GM19239 (cell line): Measurements from ENCODE around the gene RASGEF1C.

ENCODE experiments used
- DNase-seq: peaks from one replicate; pipeline ENCODE4 v3.0.0; 2011; ENCODE audit warnings: low spot score; ENCODE audit not compliant: insufficient read length
- FAIRE-seq: peaks from 2 replicates; lab custom pipeline; 2011; peaks lifted over from hg19 to GRCh38; lab: Jason Lieb, UNC

The RASGEF1C gene

DNA sequence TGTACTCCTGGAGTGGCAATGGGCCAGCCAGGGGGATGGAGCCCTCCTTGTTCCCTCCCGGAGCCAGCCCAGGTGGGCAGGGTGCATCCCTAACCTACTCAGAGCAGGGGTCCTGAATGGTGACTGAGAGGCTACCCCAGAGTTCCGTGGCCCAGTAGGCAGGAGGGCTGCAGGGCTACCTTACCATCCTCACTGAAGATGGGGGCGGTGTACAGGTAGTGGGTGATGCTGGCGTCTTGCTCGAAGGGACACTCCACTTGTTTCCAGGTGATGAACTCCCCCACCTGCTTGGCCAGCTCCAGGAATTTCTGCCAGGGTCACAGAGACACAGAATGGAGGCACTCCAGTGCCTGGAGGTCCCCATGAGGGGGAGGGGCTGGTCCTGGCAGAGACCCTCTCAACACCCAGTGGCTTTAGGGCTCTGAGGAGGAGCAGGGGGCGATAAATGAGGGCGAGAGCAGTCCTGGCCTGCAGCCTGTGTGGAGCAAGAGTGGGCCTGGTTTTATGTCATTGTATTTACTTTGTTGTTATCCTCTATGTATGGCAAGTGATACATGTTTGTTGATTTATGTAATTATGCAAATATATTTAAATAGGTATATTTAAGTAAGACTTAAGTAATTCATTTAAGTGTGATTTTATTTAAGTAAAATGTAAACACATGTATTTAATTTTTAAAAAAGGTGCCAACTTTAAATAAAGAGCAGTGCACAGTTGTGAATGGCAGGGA, 97.6 kb downstream of the RASGEF1C start:
- FAIRE-seq: no peak

GRCh38 chr5:180109920-180110319, 99.1 kb downstream of the RASGEF1C start:
- DNase-seq: no peak

More for the DNA sequence above, 97.6 kb downstream of the RASGEF1C start:
- no peak for DNase-seq

DNA sequence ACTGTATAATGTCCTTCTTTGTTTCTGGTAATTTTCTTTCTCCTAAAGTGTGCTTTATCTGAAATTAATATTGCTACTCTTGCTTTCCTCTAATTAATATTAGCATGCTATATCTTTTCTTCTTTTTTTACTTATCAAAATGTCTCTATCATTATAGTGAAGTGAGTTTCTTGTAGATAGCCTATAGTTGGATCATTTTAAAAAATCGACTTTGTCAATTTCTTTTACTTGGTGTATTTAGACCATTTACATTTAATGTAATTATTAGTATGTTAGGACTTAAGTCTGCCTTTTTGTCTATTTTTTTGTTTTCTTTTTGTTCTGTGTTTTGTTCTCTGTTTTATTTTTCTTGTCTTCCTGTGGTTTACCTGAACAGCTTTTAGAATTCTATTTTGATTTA, 102.0 kb downstream of the RASGEF1C start:
- DNase-seq (no peak), FAIRE-seq (no peak)

More at GRCh38 chr5:180109920-180110319, 99.1 kb downstream of the RASGEF1C start:
- no peak for FAIRE-seq

DNA sequence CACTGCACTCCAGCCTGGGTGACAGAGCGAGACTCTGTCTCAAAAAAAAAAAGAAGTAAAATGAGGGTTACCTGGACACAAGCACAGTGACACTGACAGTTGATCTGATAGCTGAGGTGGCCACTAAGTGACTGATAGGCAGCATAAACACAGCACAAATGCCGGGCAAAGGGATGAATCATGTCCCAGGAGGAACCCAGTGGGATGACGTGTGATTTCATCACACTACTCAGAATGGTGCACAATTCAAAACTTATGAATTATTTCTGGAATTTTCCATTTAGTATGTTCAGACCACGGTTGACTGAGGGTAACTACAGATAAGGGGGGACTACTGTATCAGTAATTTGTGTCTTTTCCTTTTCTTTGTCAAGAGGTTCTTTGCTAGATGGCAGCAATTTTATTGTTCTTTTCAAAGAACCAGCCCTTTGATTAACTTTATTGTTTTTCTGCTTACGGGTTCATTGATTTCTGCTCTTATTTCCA, 103.1 kb downstream of the RASGEF1C start:
- DNase-seq (no peak), FAIRE-seq (no peak)

GRCh38 chr5:180104168-180104530, 104.9 kb downstream of the RASGEF1C start:
- DNase-seq: no peak
- FAIRE-seq: no peak

DNA sequence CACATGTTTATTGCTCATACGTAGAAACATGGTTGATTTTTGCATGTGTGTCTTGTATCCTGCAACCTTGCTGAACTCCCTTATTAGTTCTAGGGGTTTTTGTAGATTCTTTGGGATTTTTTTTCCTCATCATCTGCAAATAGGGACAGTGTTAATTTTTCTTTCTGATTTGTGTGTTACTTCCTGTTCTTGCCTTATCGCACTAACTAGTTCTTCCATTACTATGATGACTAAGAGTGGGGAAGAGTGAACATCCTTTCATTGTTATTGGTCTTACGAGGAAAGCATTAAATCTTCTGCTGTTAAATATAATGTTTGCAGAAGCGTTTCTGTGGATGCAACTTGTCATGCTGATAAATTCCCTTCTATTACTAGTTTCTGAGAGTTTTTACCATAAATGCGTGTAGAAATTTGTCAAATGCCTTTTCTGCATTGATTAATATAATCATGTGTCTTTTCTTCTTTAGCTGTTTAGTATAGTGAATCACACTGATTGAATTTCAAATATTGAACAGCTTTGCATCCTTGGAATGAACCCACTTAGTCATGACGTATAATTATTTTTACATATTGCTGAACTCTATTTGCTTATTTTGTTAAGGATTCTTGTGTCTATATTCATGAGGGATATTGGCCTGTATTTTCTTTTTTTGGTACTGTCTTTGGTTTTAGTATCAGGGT, 105.4 kb downstream of the RASGEF1C start:
- FAIRE-seq (no peak), DNase-seq (no peak)

DNA sequence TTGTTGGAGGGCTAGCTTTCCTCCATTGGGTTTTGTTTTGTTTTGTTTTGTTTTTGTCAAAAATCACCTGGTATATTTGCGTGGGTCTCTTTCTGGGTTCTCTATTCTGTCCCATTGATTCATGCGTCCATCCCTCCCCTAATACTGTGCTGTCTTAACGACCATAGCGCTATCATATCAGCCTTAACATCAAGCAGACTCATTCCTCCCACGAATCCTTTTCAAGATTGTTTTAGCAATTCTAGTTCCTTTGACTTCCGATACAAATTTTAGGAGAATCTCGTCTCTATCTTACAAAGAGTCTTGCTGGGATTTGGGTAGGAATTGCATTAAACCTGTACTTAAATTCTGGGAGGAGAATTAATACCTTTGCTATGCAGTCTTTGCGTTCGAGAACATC, 106.4 kb downstream of the RASGEF1C start:
- FAIRE-seq: no peak

GRCh38 chr5:180101451-180102105, 107.4 kb downstream of the RASGEF1C start:
- FAIRE-seq: no peak
- DNase-seq: no peak

More for the DNA sequence above, 106.4 kb downstream of the RASGEF1C start:
- DNase-seq: no peak

DNA sequence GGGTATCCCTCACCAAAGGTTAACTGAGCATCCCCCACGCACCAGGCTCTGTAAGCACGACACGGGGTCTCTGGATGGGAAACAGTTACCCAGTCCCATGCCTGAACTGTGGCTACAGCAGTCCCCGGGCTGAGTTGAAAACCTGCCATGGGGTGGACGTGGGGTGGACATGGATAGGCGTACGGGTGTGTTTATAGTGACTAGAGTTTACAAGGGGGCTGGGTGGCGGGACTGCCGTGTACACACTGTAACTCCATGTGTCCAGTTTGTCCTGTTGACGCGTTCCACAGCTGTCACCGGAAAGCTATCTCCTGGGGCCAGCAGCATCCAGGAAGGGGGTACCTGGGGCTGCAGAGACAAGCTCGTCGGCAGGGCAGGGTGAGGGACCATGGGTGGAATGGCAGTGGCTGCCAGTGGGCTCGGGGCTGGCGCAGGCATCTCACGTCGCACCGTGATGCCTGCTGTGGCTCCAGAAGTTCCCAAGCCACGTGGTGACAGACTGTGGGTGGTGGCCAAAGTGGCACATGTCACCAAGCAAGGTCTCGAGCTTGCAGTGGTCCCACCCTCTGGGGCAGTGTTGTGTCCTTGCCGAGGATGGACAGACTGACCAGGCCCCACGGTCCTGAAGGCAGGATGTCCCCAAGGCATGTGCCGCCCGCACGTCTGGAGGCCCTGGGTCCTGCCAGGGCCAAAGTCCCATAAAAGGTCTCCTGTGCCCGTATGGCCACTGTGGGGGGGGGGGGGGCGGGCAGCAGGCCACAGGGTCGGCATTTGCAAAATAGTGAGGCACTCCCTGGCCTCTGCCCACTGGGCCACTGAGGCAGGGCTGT, 108.2 kb downstream of the RASGEF1C start:
- FAIRE-seq: no peak
- no peak for DNase-seq

- no peak for FAIRE-seq
- DNase-seq: no peak
Observed at GRCh38 chr5:180099733-180100611, 109.0 kb downstream of the RASGEF1C start.

DNA sequence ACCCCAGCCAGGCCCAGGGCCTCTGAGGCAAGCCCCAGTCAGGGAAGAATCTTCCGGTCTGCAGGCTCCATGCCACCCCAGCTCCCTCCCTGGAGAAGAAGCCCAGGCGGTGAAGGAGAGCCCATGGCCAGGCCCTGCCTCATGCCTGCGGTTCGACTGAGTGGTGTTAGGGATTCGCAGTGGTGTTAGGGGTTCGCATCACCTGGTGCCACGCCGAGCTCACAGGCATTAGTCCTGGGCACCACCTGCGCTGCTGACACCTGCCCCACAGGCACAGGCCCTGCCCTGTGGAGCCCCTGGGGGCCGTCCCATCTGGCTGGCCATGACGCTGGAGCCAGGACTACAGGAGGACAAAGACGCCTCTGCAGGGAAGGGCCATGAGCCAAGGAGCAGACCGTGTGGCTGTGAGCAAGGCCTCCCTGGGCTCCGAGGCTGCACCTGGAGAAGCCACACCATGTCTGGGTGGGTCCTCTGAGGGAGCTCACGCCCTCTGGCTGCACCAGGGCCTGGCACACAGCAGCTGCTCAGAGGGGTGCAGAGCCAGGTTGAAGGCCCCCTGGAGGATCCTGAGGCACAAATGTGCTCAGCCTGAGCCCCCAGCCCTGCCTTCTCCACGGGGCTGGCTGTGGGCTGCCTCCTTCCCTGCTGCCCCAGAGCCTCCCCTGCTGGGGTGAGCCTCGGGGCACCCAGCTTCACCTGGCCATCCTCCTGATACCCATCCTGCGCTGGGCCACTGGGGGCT, 109.8 kb downstream of the RASGEF1C start:
- no peak for FAIRE-seq

GRCh38 chr5:180098526-180098925, 110.5 kb downstream of the RASGEF1C start:
- DNase-seq (no peak), FAIRE-seq (no peak)

More for the DNA sequence above, 109.8 kb downstream of the RASGEF1C start:
- DNase-seq: no peak

- FAIRE-seq (no peak), DNase-seq (no peak)
Observed at GRCh38 chr5:180097926-180098325, 111.1 kb downstream of the RASGEF1C start.

GRCh38 chr5:180097163-180097894, 111.7 kb downstream of the RASGEF1C start:
- no peak for FAIRE-seq
- no peak for DNase-seq

GRCh38 chr5:180096616-180097015, 112.4 kb downstream of the RASGEF1C start:
- no peak for DNase-seq

GRCh38 chr5:180095545-180095944, 113.5 kb downstream of the RASGEF1C start:
- FAIRE-seq (no peak), DNase-seq (no peak)

More at GRCh38 chr5:180096616-180097015, 112.4 kb downstream of the RASGEF1C start:
- FAIRE-seq: no peak

DNA sequence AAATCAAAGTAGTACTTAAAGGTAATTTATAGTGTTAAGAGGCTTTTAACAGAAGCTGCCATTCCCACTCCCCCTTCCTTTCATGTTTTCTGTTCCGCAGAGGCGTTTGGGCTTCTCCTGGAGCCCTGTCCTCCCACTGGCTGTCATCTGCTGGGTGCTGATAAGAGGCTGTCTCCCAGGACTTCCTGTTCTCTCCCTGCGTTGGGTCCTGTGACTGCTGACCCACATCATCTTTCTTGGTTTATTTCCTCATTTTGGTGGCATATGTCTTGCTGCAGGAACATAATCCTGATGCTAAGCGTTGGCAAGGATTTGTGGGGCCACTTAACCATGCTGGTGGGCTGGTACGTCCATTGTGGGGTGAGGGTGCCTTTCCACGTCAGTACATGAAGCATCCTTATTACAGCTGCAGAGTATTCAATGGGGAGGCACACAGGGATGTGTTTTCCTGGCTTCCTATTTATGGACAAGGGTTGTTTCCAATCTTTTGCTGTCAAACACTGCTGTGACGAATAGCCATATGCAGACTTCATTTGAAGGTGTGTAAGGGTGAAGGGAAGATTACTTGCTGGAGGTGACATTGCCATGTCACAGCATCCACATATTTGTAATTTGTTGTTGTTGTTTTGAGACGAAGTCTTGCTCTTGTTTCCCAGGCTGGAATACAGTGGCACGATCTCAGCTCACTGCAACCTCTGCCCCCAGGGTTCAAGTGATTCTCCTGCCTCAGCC, 115.2 kb downstream of the RASGEF1C start:
- FAIRE-seq (no peak), DNase-seq (no peak)
